Measurements from ENCODE around the gene MMP21.
A peak's percentile ranks its signal among the peaks of the same experiment; 100 is the strongest.

The MMP21 gene

GRCh38 chr10:125775491-125776106 is at the start of gene MMP21:
Gene MMP21, minus strand, starts transcription at chr10:125775821. Its CDS starts 0 bp downstream, at chr10:125775821.
- DNase-seq (ENCODE audit: low read depth, low spot score), result no peak

GRCh38 chr10:125824736-125825135 is 49.1 kb upstream of the MMP21 start:
- DNase-seq (ENCODE audit: low read depth, low spot score), result no peak

GRCh38 chr10:125823663-125824251 is 48.1 kb upstream of the MMP21 start:
- no peak for DNase-seq (ENCODE audit: low read depth, low spot score)

- peak; percentile 84 for DNase-seq (ENCODE audit: low read depth, low spot score)
Observed at GRCh38 chr10:125822878-125823662, 47.4 kb upstream of the MMP21 start, which contains the start of the genes BCCIP and UROS. Gene BCCIP, plus strand, starts transcription at chr10:125823546. Its CDS starts 12 bp downstream, at chr10:125823558. Gene UROS, minus strand, starts transcription at chr10:125823258. Its CDS starts 6,759 bp downstream, at chr10:125816499.

GRCh38 chr10:125820701-125821100 is 45.1 kb upstream of the MMP21 start:
- DNase-seq (ENCODE audit: low read depth, low spot score), result no peak

- DNase-seq (ENCODE audit: low read depth, low spot score), result no peak
Observed at GRCh38 chr10:125817337-125817946, 41.8 kb upstream of the MMP21 start.

- no peak for DNase-seq (ENCODE audit: low read depth, low spot score)
Observed at GRCh38 chr10:125816548-125816947, 40.9 kb upstream of the MMP21 start.

GRCh38 chr10:125815764-125816163 is 40.1 kb upstream of the MMP21 start:
- no peak for DNase-seq (ENCODE audit: low read depth, low spot score)

- no peak for DNase-seq (ENCODE audit: low read depth, low spot score)
Observed at GRCh38 chr10:125812128-125812750, 36.6 kb upstream of the MMP21 start.

GRCh38 chr10:125811251-125811650 is 35.6 kb upstream of the MMP21 start:
- no peak for DNase-seq (ENCODE audit: low read depth, low spot score)

- DNase-seq (ENCODE audit: low read depth, low spot score), result no peak
Observed at GRCh38 chr10:125808047-125808446, 32.4 kb upstream of the MMP21 start.

- no peak for DNase-seq (ENCODE audit: low read depth, low spot score)
Observed at GRCh38 chr10:125802739-125803138, 27.1 kb upstream of the MMP21 start.

GRCh38 chr10:125802131-125802530 is 26.5 kb upstream of the MMP21 start:
- DNase-seq (ENCODE audit: low read depth, low spot score), result no peak

- no peak for DNase-seq (ENCODE audit: low read depth, low spot score)
Observed at GRCh38 chr10:125801574-125801973, 26.0 kb upstream of the MMP21 start.

- DNase-seq (ENCODE audit: low read depth, low spot score), result no peak
Observed at GRCh38 chr10:125799451-125800182, 24.0 kb upstream of the MMP21 start.

GRCh38 chr10:125797994-125798662 is 22.5 kb upstream of the MMP21 start:
- DNase-seq (ENCODE audit: low read depth, low spot score), result no peak

GRCh38 chr10:125797424-125797823 is 21.8 kb upstream of the MMP21 start:
- no peak for DNase-seq (ENCODE audit: low read depth, low spot score)

GRCh38 chr10:125795637-125796190 is 20.1 kb upstream of the MMP21 start:
- no peak for DNase-seq (ENCODE audit: low read depth, low spot score)

GRCh38 chr10:125795128-125795527 is 19.5 kb upstream of the MMP21 start:
- DNase-seq (ENCODE audit: low read depth, low spot score), result no peak

Data from brain pericyte (primary cell).